Measurements from ENCODE around the gene FBXW10B. TPM values are rescaled to one million over a fixed set of nuclear protein-coding genes. Genes with fewer than 3 reads are reported as not detected.

The FBXW10B gene
- total RNA-seq, 1 experiment from 2014 or later = 1.5 TPM

DNA sequence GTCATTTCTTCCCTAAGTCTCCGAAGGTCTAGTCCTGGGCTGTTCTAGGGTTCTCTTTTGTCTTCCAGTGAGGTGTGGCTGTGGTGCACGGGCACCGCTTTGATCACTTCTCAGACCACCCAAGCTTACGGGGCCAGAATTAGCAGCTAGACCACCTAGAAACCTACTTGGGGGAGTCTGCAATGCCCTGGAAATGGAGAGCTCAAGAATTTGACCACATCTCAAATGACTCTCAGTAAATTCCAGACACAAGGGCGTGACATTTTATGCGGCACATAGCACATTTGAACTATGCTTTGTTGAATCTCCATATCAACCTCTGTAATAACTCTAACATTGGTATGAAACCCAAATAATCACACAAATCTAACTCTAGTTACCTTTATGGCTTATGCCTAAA is 39.7 kb upstream of the FBXW10B start:
- no TSS peak for BruUV-seq (replicated peaks)
- CTCF ChIA-PET = no interaction called here
- no peak overlapping the region for H3K27ac ChIP-seq (ENCODE audit: low read depth, low read length, poor library complexity, severe bottlenecking)
- H3K9me3 ChIP-seq (ENCODE audit: low read depth, low read length, poor library complexity, severe bottlenecking) = no peaks in the 10 kb centered on the region
- H3K4me3 ChIP-seq (ENCODE audit: low read depth, low read length, poor library complexity, severe bottlenecking) = no peak overlapping the region
- H3K27me3 ChIP-seq (replicated peaks; ENCODE audit: insufficient read depth, low read depth, low read length, poor library complexity) = no peaks in the 10 kb centered on the region
- POLR2A ChIA-PET (ENCODE audit: low non-redundant PET) = no interaction called here
- H3K36me3 ChIP-seq (ENCODE audit: insufficient read depth, low read length, poor library complexity, severe bottlenecking) = no peaks in the 10 kb centered on the region
- H3K4me1 ChIP-seq (ENCODE audit: insufficient read depth, low read length, poor library complexity, severe bottlenecking) = no peaks in the 10 kb centered on the region
- DNase-seq (ENCODE audit: low spot score) = no peak
- intact Hi-C loops (cut with micrococcal nuclease; ENCODE audit: unreplicated experiment) = no loop called here
- TF ChIP-seq, protein P1, sequence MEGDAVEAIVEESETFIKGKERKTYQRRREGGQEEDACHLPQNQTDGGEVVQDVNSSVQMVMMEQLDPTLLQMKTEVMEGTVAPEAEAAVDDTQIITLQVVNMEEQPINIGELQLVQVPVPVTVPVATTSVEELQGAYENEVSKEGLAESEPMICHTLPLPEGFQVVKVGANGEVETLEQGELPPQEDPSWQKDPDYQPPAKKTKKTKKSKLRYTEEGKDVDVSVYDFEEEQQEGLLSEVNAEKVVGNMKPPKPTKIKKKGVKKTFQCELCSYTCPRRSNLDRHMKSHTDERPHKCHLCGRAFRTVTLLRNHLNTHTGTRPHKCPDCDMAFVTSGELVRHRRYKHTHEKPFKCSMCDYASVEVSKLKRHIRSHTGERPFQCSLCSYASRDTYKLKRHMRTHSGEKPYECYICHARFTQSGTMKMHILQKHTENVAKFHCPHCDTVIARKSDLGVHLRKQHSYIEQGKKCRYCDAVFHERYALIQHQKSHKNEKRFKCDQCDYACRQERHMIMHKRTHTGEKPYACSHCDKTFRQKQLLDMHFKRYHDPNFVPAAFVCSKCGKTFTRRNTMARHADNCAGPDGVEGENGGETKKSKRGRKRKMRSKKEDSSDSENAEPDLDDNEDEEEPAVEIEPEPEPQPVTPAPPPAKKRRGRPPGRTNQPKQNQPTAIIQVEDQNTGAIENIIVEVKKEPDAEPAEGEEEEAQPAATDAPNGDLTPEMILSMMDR (conservative IDR thresholded peaks at IDR 0.05; ENCODE audit: low read depth, low read length) = no peak
- no peak for TF ChIP-seq EZH2 (IDR thresholded peaks at IDR 0.05; ENCODE audit: borderline replicate concordance, low read depth, low read length, poor library complexity, severe bottlenecking)

DNA sequence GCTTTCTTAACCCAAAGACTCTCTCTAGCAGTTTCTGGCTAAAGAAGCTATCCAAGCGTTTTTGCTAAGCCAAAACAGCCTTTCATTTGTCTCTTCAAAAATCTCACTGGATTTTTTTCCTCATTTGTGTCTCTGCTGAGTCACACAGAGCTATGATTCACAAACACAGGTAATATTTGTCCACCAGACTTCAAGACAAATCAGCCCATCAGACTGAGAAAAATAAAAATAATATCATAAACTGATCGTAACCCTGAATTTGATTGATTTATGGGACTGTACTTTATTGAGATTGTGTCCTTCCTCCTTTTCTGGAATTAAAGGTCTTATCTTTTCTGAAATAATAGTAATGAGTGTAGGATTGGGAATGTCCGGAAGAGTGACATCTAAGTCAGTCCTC is 38.8 kb upstream of the FBXW10B start:
- H3K9me3 ChIP-seq (ENCODE audit: low read depth, low read length, poor library complexity, severe bottlenecking) = no peaks in the 10 kb centered on the region
- TF ChIP-seq, protein P1 (conservative IDR thresholded peaks at IDR 0.05; ENCODE audit: low read depth, low read length) = no peak
- TF ChIP-seq EZH2 (IDR thresholded peaks at IDR 0.05; ENCODE audit: borderline replicate concordance, low read depth, low read length, poor library complexity, severe bottlenecking) = no peak
- H3K4me3 ChIP-seq (ENCODE audit: low read depth, low read length, poor library complexity, severe bottlenecking) = no peak overlapping the region
- H3K27ac ChIP-seq (ENCODE audit: low read depth, low read length, poor library complexity, severe bottlenecking) = no peak overlapping the region
- no peaks in the 10 kb centered on the region for H3K27me3 ChIP-seq (replicated peaks; ENCODE audit: insufficient read depth, low read depth, low read length, poor library complexity)
- H3K36me3 ChIP-seq (ENCODE audit: insufficient read depth, low read length, poor library complexity, severe bottlenecking) = no peaks in the 10 kb centered on the region
- no peaks in the 10 kb centered on the region for H3K4me1 ChIP-seq (ENCODE audit: insufficient read depth, low read length, poor library complexity, severe bottlenecking)
- ChIA-PET POLR2A (ENCODE audit: low non-redundant PET) (no interaction called here), CTCF (no interaction called here)
- no TSS peak for BruUV-seq (replicated peaks)
- DNase-seq (ENCODE audit: low spot score) = no peak
- intact Hi-C loops (cut with micrococcal nuclease; ENCODE audit: unreplicated experiment) = no loop called here

DNA sequence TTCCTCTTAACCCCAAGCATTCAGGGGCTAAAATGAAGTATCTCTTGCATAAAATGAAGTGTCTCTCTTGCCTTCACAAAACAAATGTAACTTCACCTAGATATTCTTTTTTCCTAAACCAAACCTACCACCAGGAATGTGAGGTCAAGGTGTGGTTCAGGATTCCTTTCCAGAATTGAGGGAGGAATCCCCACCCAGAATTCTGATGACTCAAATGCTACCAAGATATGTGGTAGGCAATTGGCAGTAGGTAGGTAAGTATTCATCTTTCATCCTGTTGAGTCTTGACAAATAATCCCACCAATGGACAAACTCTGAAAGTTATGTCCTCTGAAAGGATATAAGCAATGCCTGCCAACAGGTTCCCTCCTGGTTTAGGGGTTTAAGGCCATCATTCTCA is 38.4 kb upstream of the FBXW10B start:
- TF ChIP-seq EZH2 (IDR thresholded peaks at IDR 0.05; ENCODE audit: borderline replicate concordance, low read depth, low read length, poor library complexity, severe bottlenecking) = no peak
- TF ChIP-seq, protein P1 (conservative IDR thresholded peaks at IDR 0.05; ENCODE audit: low read depth, low read length) = no peak
- POLR2A ChIA-PET (ENCODE audit: low non-redundant PET) = no interaction called here
- H3K4me3 ChIP-seq (ENCODE audit: low read depth, low read length, poor library complexity, severe bottlenecking) = no peak overlapping the region
- no peaks in the 10 kb centered on the region for H3K36me3 ChIP-seq (ENCODE audit: insufficient read depth, low read length, poor library complexity, severe bottlenecking)
- H3K9me3 ChIP-seq (ENCODE audit: low read depth, low read length, poor library complexity, severe bottlenecking) = no peaks in the 10 kb centered on the region
- H3K4me1 ChIP-seq (ENCODE audit: insufficient read depth, low read length, poor library complexity, severe bottlenecking) = no peaks in the 10 kb centered on the region
- no peaks in the 10 kb centered on the region for H3K27me3 ChIP-seq (replicated peaks; ENCODE audit: insufficient read depth, low read depth, low read length, poor library complexity)
- no peak overlapping the region for H3K27ac ChIP-seq (ENCODE audit: low read depth, low read length, poor library complexity, severe bottlenecking)
- CTCF ChIA-PET = no interaction called here
- intact Hi-C loops (cut with micrococcal nuclease; ENCODE audit: unreplicated experiment) = no loop called here
- BruUV-seq (replicated peaks) = no TSS peak
- no peak for DNase-seq (ENCODE audit: low spot score)
